GM23338 (cell line): Measurements from ENCODE around the gene SRM. TPM values are rescaled to one million over a fixed set of nuclear protein-coding genes. Genes with fewer than 3 reads are reported as not detected.

Experiments used
- ATAC-seq: fragments of 200-7000 bp; cut with Tn5 transposase; 3 replicates; pipeline ENCODE4 v1.9.1; 2020
- DNase-seq: peaks from one replicate; pipeline ENCODE4 v3.0.0-alpha.2; 2015; ENCODE audit warnings: low spot score
- H2AFZ ChIP-seq: fragments of 200-600 bp; sonication (generic); 2 replicates; pipeline ENCODE4 v1.8.0; 2016; ENCODE audit warnings: antibody characterized with exemption, mild to moderate bottlenecking, moderate library complexity
- H3F3A ChIP-seq: fragments of 200-600 bp; sonication (generic); replicated peaks from 2 replicates; pipeline ENCODE4 v1.8.0; 2017; ENCODE audit warnings: antibody characterized with exemption, mixed run types, low read depth
- H3K27ac ChIP-seq: fragments of 200-600 bp; sonication (generic); 2 replicates; pipeline ENCODE4 v1.6.1; 2016; ENCODE audit warnings: low read depth
- H3K27me3 ChIP-seq: fragments of 200-600 bp; sonication (generic); 2 replicates; pipeline ENCODE4 v1.8.0; 2016; ENCODE audit warnings: mild to moderate bottlenecking, mixed run types, moderate library complexity; ENCODE audit not compliant: insufficient read depth
- H3K36me3 ChIP-seq: fragments of 200-600 bp; sonication (generic); 2 replicates; pipeline ENCODE4 v1.8.0; 2016; ENCODE audit warnings: mild to moderate bottlenecking; ENCODE audit not compliant: insufficient read depth
- H3K4me1 ChIP-seq: fragments of 200-600 bp; sonication (generic); 2 replicates; pipeline ENCODE4 v1.8.0; 2016; ENCODE audit warnings: mild to moderate bottlenecking, moderate library complexity; ENCODE audit not compliant: insufficient read depth
- H3K4me2 ChIP-seq: fragments of 200-600 bp; sonication (generic); 2 replicates; pipeline ENCODE4 v1.7.1; 2017; ENCODE audit warnings: mixed run types
- H3K4me3 ChIP-seq: fragments of 200-600 bp; sonication (generic); 2 replicates; pipeline ENCODE4 v1.6.1; 2016; ENCODE audit warnings: mixed run types
- H3K79me2 ChIP-seq: fragments of 200-600 bp; sonication (generic); replicated peaks from 2 replicates; pipeline ENCODE4 v1.8.0; 2017; ENCODE audit warnings: mild to moderate bottlenecking; ENCODE audit not compliant: insufficient read depth
- H3K9me2 ChIP-seq: fragments of 200-600 bp; sonication (generic); 2 replicates; pipeline ENCODE4 v1.8.0; 2017; ENCODE audit not compliant: insufficient read depth
- H4K20me1 ChIP-seq: fragments of 200-600 bp; sonication (generic); replicated peaks from 2 replicates; pipeline ENCODE4 v1.8.0; 2017; ENCODE audit warnings: mild to moderate bottlenecking; ENCODE audit not compliant: insufficient read depth
- H3K27ac Mint-ChIP-seq: 2 replicates; pipeline ENCODE4 v1.8.0; 2020; ENCODE audit warnings: inconsistent platforms, mild to moderate bottlenecking, moderate library complexity, mixed read lengths
- H3K27me3 Mint-ChIP-seq: 3 replicates; pipeline ENCODE4 v1.8.0; 2022; ENCODE audit warnings: low read depth, mild to moderate bottlenecking, moderate library complexity, mixed read lengths, inconsistent platforms; ENCODE audit not compliant: insufficient read depth, poor library complexity
- H3K36me3 Mint-ChIP-seq: 3 replicates; pipeline ENCODE4 v1.8.0; 2021; ENCODE audit warnings: low read depth, mild to moderate bottlenecking, inconsistent platforms, moderate library complexity, mixed read lengths
- H3K4me1 Mint-ChIP-seq: 3 replicates; pipeline ENCODE4 v1.8.0; 2020; ENCODE audit warnings: mild to moderate bottlenecking, inconsistent platforms, mixed read lengths
- H3K4me3 Mint-ChIP-seq: 3 replicates; pipeline ENCODE4 v1.8.0; 2021; ENCODE audit warnings: moderate library complexity, mild to moderate bottlenecking, inconsistent platforms, mixed read lengths
- H3K9me3 Mint-ChIP-seq: 3 replicates; pipeline ENCODE4 v1.8.0; 2020; ENCODE audit warnings: moderate library complexity, mild to moderate bottlenecking, inconsistent platforms, mixed read lengths
- CREB1 ChIP-seq: fragments of 250-450 bp; sonication (Bioruptor Pico); IDR thresholded peaks from 2 replicates; pipeline ENCODE4 v1.5.0; 2020; ENCODE audit warnings: low read depth, mild to moderate bottlenecking, moderate library complexity
- CTCF ChIP-seq, 2 experiments: fragments of 200-600 bp in 1 of 2; sonication (generic) in 1 of 2; conservative IDR thresholded peaks; 2 replicates each; pipeline versions ENCODE4 v1.5.1 to v1.6.1; 2016 to 2017; ENCODE audit warnings: antibody characterized with exemption in 2 of 2, low read depth in 2 of 2, mild to moderate bottlenecking in 2 of 2, moderate library complexity in 1 of 2
- ETS1 ChIP-seq: IDR thresholded peaks from 2 replicates; pipeline ENCODE4 v1.6.1; 2016; ENCODE audit warnings: antibody characterized with exemption
- EZH2 ChIP-seq: fragments of 200-600 bp; sonication (generic); IDR thresholded peaks from one replicate; pipeline ENCODE4 v1.8.0; 2017; ENCODE audit warnings: antibody characterized with exemption, mild to moderate bottlenecking, low read depth; ENCODE audit not compliant: unreplicated experiment
- NANOG ChIP-seq: IDR thresholded peaks from 2 replicates; pipeline ENCODE4 v1.6.1; 2016; ENCODE audit warnings: antibody characterized with exemption, borderline replicate concordance
- POLR2AphosphoS5 ChIP-seq: IDR thresholded peaks from 2 replicates; pipeline ENCODE4 v1.6.1; 2016; ENCODE audit warnings: antibody characterized with exemption, low read depth
- REST ChIP-seq: IDR thresholded peaks from one replicate; pipeline ENCODE4 v1.6.1; 2018; ENCODE audit warnings: antibody characterized with exemption; ENCODE audit not compliant: unreplicated experiment
- STAT1 ChIP-seq: IDR thresholded peaks from one replicate; pipeline ENCODE4 v1.6.1; 2016; ENCODE audit warnings: antibody characterized with exemption; ENCODE audit not compliant: unreplicated experiment
- ZNF114 ChIP-seq: fragments of 250-450 bp; sonication (Bioruptor Pico); IDR thresholded peaks from 2 replicates; pipeline ENCODE4 v1.5.0; 2020; ENCODE audit warnings: mild to moderate bottlenecking, moderate library complexity
- ZNF331 ChIP-seq: fragments of 250-450 bp; sonication (Bioruptor Pico); IDR thresholded peaks from 2 replicates; pipeline ENCODE4 v1.5.0; 2020; ENCODE audit warnings: low read depth, mild to moderate bottlenecking, moderate library complexity
- polyA plus RNA-seq: library from polyadenylated mRNA; unstranded; fragments of >200 nt; fragmentation: Nextera tagmentation; extraction: Ambion mirVana; gene quantifications from 2 replicates; pipeline ENCODE4 v1.2.1, GENCODE V29; 2016
- total RNA-seq: library from RNA; depleted of rRNA; stranded (reverse); fragments of >200 nt; shearing (Covaris generic); gene quantifications from 2 replicates; pipeline ENCODE4 v1.2.3, GENCODE V29; 2014

The SRM gene
- total and polyA plus RNA-seq, 2 experiments from 2014 or later, result 170 to 253 TPM

GRCh38 chr1:11028018-11028417 lies 31.8 kb downstream of the SRM start (continued):
- TF ChIP-seq CTCF (conservative IDR thresholded peaks at IDR 0.05; ENCODE audit: low read depth in 2 of 2), result no peak
- no peak for TF ChIP-seq STAT1
- TF ChIP-seq ZNF331 (CRISPR knock-in tag), result no peak
- TF ChIP-seq ETS1, result no peak
- no peak for TF ChIP-seq NANOG

- peaks cover 4% of the 10 kb centered on the region; the same call in 1 of the 3 replicates for H3K4me1 Mint-ChIP-seq
- no peak overlapping the region for H3K4me3 ChIP-seq
- H4K20me1 ChIP-seq, result peaks cover 28% of the 10 kb centered on the region
- H3K4me2 ChIP-seq, result no peak overlapping the region
- no peak overlapping the region for H3K27ac Mint-ChIP-seq
- H3K4me3 Mint-ChIP-seq, result no peak overlapping the region
- DNase-seq, result no peak
- peaks cover 72% of the 10 kb centered on the region for H3K36me3 Mint-ChIP-seq
- H3F3A ChIP-seq, result peaks cover 43% of the 10 kb centered on the region
- no peak for ATAC-seq
- no peaks in the 10 kb centered on the region; the same call in 1 of the 2 replicates for H3K79me2 ChIP-seq
- peaks cover 13% of the 10 kb centered on the region for H3K27me3 Mint-ChIP-seq
- H3K9me2 ChIP-seq, result no peaks in the 10 kb centered on the region
- TF ChIP-seq POLR2AphosphoS5 (peak; percentile 12; the same call in 1 of the 2 replicates), ZNF114 (no peak)
- no peak overlapping the region; the same call in 1 of the 2 replicates for H3K27ac ChIP-seq
- H3K27me3 ChIP-seq, result no peaks in the 10 kb centered on the region
- H2AFZ ChIP-seq, result no peak overlapping the region
- H3K36me3 ChIP-seq, result peaks cover 46% of the 10 kb centered on the region
- no peaks in the 10 kb centered on the region for H3K4me1 ChIP-seq
- H3K9me3 Mint-ChIP-seq, result no peaks in the 10 kb centered on the region
Observed at GRCh38 chr1:11027316-11027715, 32.5 kb downstream of the SRM start.

GRCh38 chr1:11026903-11027302 lies 32.9 kb downstream of the SRM start:
- H3K4me3 Mint-ChIP-seq, result no peak overlapping the region
- no peak overlapping the region for H2AFZ ChIP-seq
- no peaks in the 10 kb centered on the region for H3K9me2 ChIP-seq
- no peak overlapping the region for H3K4me2 ChIP-seq
- no peaks in the 10 kb centered on the region for H3K27me3 ChIP-seq
- H3K4me1 Mint-ChIP-seq, result peaks cover 4% of the 10 kb centered on the region; the same call in 2 of the 3 replicates
- no peaks in the 10 kb centered on the region for H3K9me3 Mint-ChIP-seq
- H3K27me3 Mint-ChIP-seq, result peaks cover 10% of the 10 kb centered on the region
- peaks cover 50% of the 10 kb centered on the region for H3K36me3 ChIP-seq
- H3K4me1 ChIP-seq, result no peaks in the 10 kb centered on the region
- no peak for DNase-seq
- no peak for ATAC-seq
- no peak overlapping the region for H3K4me3 ChIP-seq
- peaks cover 44% of the 10 kb centered on the region for H3F3A ChIP-seq
- 0 out of 2 replicates have a peak overlapping the region, but pooled peaks have one; percentile 24 for H3K27ac Mint-ChIP-seq
- peaks cover 76% of the 10 kb centered on the region for H3K36me3 Mint-ChIP-seq
- peaks cover 32% of the 10 kb centered on the region for H4K20me1 ChIP-seq
- peaks cover under 1% of the 10 kb centered on the region; the same call in 1 of the 2 replicates for H3K79me2 ChIP-seq
- peak overlapping the region; percentile 62; the same call in 1 of the 2 replicates for H3K27ac ChIP-seq
- TF ChIP-seq CREB1 (CRISPR knock-in tag), result no peak
- no peak for TF ChIP-seq EZH2
- TF ChIP-seq POLR2AphosphoS5, result no peak
- TF ChIP-seq STAT1, result no peak
- TF ChIP-seq ZNF331 (CRISPR knock-in tag), result no peak
- no peak for TF ChIP-seq REST
- TF ChIP-seq ZNF114, result no peak
- no peak for TF ChIP-seq CTCF (conservative IDR thresholded peaks at IDR 0.05; ENCODE audit: low read depth in 2 of 2)
